Adipocyte (in vitro differentiated cells): ENCODE data around the gene IL1R2.

Experiments used
- DNase-seq: peaks from one replicate; pipeline ENCODE4 v3.0.0-alpha.2; 2015; ENCODE audit warnings: low read depth
- H3K27me3 ChIP-seq: replicated peaks from 2 replicates; pipeline ENCODE4 v1.7.0; 2013; ENCODE audit warnings: mild to moderate bottlenecking, low read length, moderate library complexity; ENCODE audit not compliant: control insufficient read depth, insufficient read depth
- H3K36me3 ChIP-seq: 2 replicates; pipeline ENCODE4 v1.7.0; 2013; ENCODE audit warnings: low read length, mild to moderate bottlenecking, moderate library complexity; ENCODE audit not compliant: control insufficient read depth, insufficient read depth, severe bottlenecking
- H3K4me1 ChIP-seq: 2 replicates; pipeline ENCODE4 v1.7.0; 2013; ENCODE audit warnings: mild to moderate bottlenecking, low read length, moderate library complexity; ENCODE audit not compliant: control insufficient read depth, insufficient read depth
- H3K4me3 ChIP-seq: 2 replicates; pipeline ENCODE4 v1.7.0; 2013; ENCODE audit warnings: mild to moderate bottlenecking, low read length, moderate library complexity
- H3K9ac ChIP-seq: 2 replicates; pipeline ENCODE4 v1.7.0; 2013; ENCODE audit warnings: mild to moderate bottlenecking, low read length, moderate library complexity
- H3K9me3 ChIP-seq: 2 replicates; pipeline ENCODE4 v1.7.0; 2013; ENCODE audit warnings: mild to moderate bottlenecking, low read length, moderate library complexity; ENCODE audit not compliant: control insufficient read depth

IL1R2 gene

GRCh38 chr2:101960819-101961337 lies 30.9 kb upstream of the IL1R2 start:
- Histone ChIP-seq H3K27me3 (no peaks in the 10 kb centered on the region), H3K4me3 (peak overlapping the region; percentile 19), H3K4me1 (peaks cover 69% of the 10 kb centered on the region), H3K9ac (peak overlapping the region; percentile 77), H3K36me3 (no peaks in the 10 kb centered on the region), H3K9me3 (no peaks in the 10 kb centered on the region)
- DNase-seq, result no peak

- peak overlapping the region; percentile 83 for H3K9ac ChIP-seq
- no peaks in the 10 kb centered on the region for H3K36me3 ChIP-seq
- H3K9me3 ChIP-seq, result no peaks in the 10 kb centered on the region
- H3K27me3 ChIP-seq, result no peaks in the 10 kb centered on the region
- H3K4me1 ChIP-seq, result peaks cover 62% of the 10 kb centered on the region
- peak; percentile 96 for DNase-seq
- H3K4me3 ChIP-seq, result peak overlapping the region; percentile 51
Measured at GRCh38 chr2:101961338-101962191, 30.2 kb upstream of the IL1R2 start.

- DNase-seq, result no peak
- no peaks in the 10 kb centered on the region for H3K27me3 ChIP-seq
- H3K9ac ChIP-seq, result peak overlapping the region; percentile 83
- H3K4me1 ChIP-seq, result peaks cover 56% of the 10 kb centered on the region
- no peaks in the 10 kb centered on the region for H3K9me3 ChIP-seq
- no peaks in the 10 kb centered on the region for H3K36me3 ChIP-seq
- H3K4me3 ChIP-seq, result peak overlapping the region; percentile 20
Measured at GRCh38 chr2:101962309-101962708, 29.5 kb upstream of the IL1R2 start.

GRCh38 chr2:101963198-101963597 lies 28.6 kb upstream of the IL1R2 start:
- Histone ChIP-seq H3K36me3 (no peaks in the 10 kb centered on the region), H3K27me3 (no peaks in the 10 kb centered on the region), H3K4me3 (no peak overlapping the region), H3K9ac (no peak overlapping the region), H3K9me3 (no peaks in the 10 kb centered on the region), H3K4me1 (peaks cover 56% of the 10 kb centered on the region)
- no peak for DNase-seq

- no peak overlapping the region for H3K4me3 ChIP-seq
- H3K9ac ChIP-seq, result peak overlapping the region; percentile 28
- no peaks in the 10 kb centered on the region for H3K27me3 ChIP-seq
- peaks cover 10% of the 10 kb centered on the region for H3K9me3 ChIP-seq
- H3K4me1 ChIP-seq, result peaks cover 39% of the 10 kb centered on the region
- H3K36me3 ChIP-seq, result no peaks in the 10 kb centered on the region
- peak; percentile 76 for DNase-seq
Measured at GRCh38 chr2:101967826-101968513, 23.8 kb upstream of the IL1R2 start.

- H3K9ac ChIP-seq, result no peak overlapping the region
- no peak for DNase-seq
- peaks cover 10% of the 10 kb centered on the region for H3K9me3 ChIP-seq
Measured at GRCh38 chr2:101969723-101970122, 22.0 kb upstream of the IL1R2 start.

GRCh38 chr2:101970901-101971300 lies 20.9 kb upstream of the IL1R2 start:
- no peak overlapping the region for H3K9ac ChIP-seq
- no peaks in the 10 kb centered on the region for H3K27me3 ChIP-seq
- H3K4me3 ChIP-seq, result no peak overlapping the region
- peaks cover 10% of the 10 kb centered on the region for H3K9me3 ChIP-seq
- H3K36me3 ChIP-seq, result no peaks in the 10 kb centered on the region
- no peak for DNase-seq
- peaks cover 49% of the 10 kb centered on the region for H3K4me1 ChIP-seq

More at GRCh38 chr2:101969723-101970122, 22.0 kb upstream of the IL1R2 start:
- H3K36me3 ChIP-seq, result no peaks in the 10 kb centered on the region
- H3K27me3 ChIP-seq, result no peaks in the 10 kb centered on the region
- no peak overlapping the region for H3K4me3 ChIP-seq
- peaks cover 49% of the 10 kb centered on the region for H3K4me1 ChIP-seq

- H3K9ac ChIP-seq, result peak overlapping the region; percentile 26
- no peaks in the 10 kb centered on the region for H3K36me3 ChIP-seq
- H3K9me3 ChIP-seq, result peaks cover 10% of the 10 kb centered on the region
- no peak overlapping the region for H3K4me3 ChIP-seq
- H3K4me1 ChIP-seq, result peaks cover 49% of the 10 kb centered on the region
- DNase-seq, result peak; percentile 36
- no peaks in the 10 kb centered on the region for H3K27me3 ChIP-seq
Measured at GRCh38 chr2:101971836-101972235, 19.9 kb upstream of the IL1R2 start.

- peak; percentile 74 for DNase-seq
Measured at GRCh38 chr2:101972621-101973434, 18.9 kb upstream of the IL1R2 start.

GRCh38 chr2:101974663-101975062 lies 17.1 kb upstream of the IL1R2 start:
- H3K4me1 ChIP-seq, result peaks cover 34% of the 10 kb centered on the region
- no peak for DNase-seq
- no peaks in the 10 kb centered on the region for H3K36me3 ChIP-seq
- no peaks in the 10 kb centered on the region for H3K27me3 ChIP-seq
- no peak overlapping the region for H3K9ac ChIP-seq
- peaks cover 10% of the 10 kb centered on the region for H3K9me3 ChIP-seq
- no peak overlapping the region for H3K4me3 ChIP-seq

More at GRCh38 chr2:101972621-101973434, 18.9 kb upstream of the IL1R2 start:
- peaks cover 10% of the 10 kb centered on the region for H3K9me3 ChIP-seq
- peak overlapping the region; percentile 26 for H3K9ac ChIP-seq
- no peaks in the 10 kb centered on the region for H3K36me3 ChIP-seq
- peaks cover 44% of the 10 kb centered on the region for H3K4me1 ChIP-seq
- H3K27me3 ChIP-seq, result no peaks in the 10 kb centered on the region
- no peak overlapping the region for H3K4me3 ChIP-seq
